NAMALWA (cell line): ENCODE data around the gene DNAJC6.
"Not testable (repeated sequence)": the region's sequence is repeated elsewhere in the genome, so short reads cannot be mapped to it uniquely, and the experiment has no call there.

Source experiments
- DNase-seq: peaks from one replicate; pipeline ENCODE4 v3.0.0-alpha.2; 2015; ENCODE audit warnings: low spot score

Gene DNAJC6

GRCh38 chr1:65357291-65357960 is 48.1 kb downstream of the DNAJC6 start:
- DNase-seq, result no peak

GRCh38 chr1:65359888-65360287 is 50.5 kb downstream of the DNAJC6 start:
- no peak for DNase-seq

GRCh38 chr1:65360648-65361047 is 51.3 kb downstream of the DNAJC6 start:
- no peak for DNase-seq

- no peak for DNase-seq
Measured at GRCh38 chr1:65362545-65362944, 53.2 kb downstream of the DNAJC6 start.

- no peak for DNase-seq
Measured at GRCh38 chr1:65363484-65363883, 54.1 kb downstream of the DNAJC6 start.

- DNase-seq, result no peak
Measured at GRCh38 chr1:65368403-65368802, 59.1 kb downstream of the DNAJC6 start.

GRCh38 chr1:65371544-65371943 is 62.2 kb downstream of the DNAJC6 start:
- DNase-seq, result no peak

- DNase-seq, result no peak
Measured at GRCh38 chr1:65372557-65372956, 63.2 kb downstream of the DNAJC6 start.

GRCh38 chr1:65377496-65378246 is 68.3 kb downstream of the DNAJC6 start:
- no peak for DNase-seq

GRCh38 chr1:65378247-65378946 is 69.1 kb downstream of the DNAJC6 start:
- no peak for DNase-seq

GRCh38 chr1:65384426-65384825 is 75.1 kb downstream of the DNAJC6 start:
- not testable (repeated sequence) for DNase-seq

- no peak for DNase-seq
Measured at GRCh38 chr1:65386439-65386838, 77.1 kb downstream of the DNAJC6 start.

- no peak for DNase-seq
Measured at GRCh38 chr1:65387821-65388220, 78.5 kb downstream of the DNAJC6 start.

GRCh38 chr1:65388908-65389695 is 79.8 kb downstream of the DNAJC6 start:
- no peak for DNase-seq

GRCh38 chr1:65392497-65392896 is 83.2 kb downstream of the DNAJC6 start:
- DNase-seq, result no peak

- DNase-seq, result no peak
Measured at GRCh38 chr1:65393347-65393746, 84.0 kb downstream of the DNAJC6 start.

GRCh38 chr1:65393928-65394327 is 84.6 kb downstream of the DNAJC6 start:
- no peak for DNase-seq

GRCh38 chr1:65395887-65396612 is 86.7 kb downstream of the DNAJC6 start:
- no peak for DNase-seq

GRCh38 chr1:65398083-65398482 is 88.7 kb downstream of the DNAJC6 start:
- DNase-seq, result no peak

GRCh38 chr1:65399003-65399402 is 89.7 kb downstream of the DNAJC6 start:
- DNase-seq, result no peak

- DNase-seq, result no peak
Measured at GRCh38 chr1:65401612-65402011, 92.3 kb downstream of the DNAJC6 start.

- DNase-seq, result no peak
Measured at GRCh38 chr1:65404941-65405340, 95.6 kb downstream of the DNAJC6 start.
